Measurements from ENCODE around the gene TRAPPC10.
"Not testable (repeated sequence)": the region's sequence is repeated elsewhere in the genome, so short reads cannot be mapped to it uniquely, and the experiment has no call there.

TRAPPC10 gene

GRCh38 chr21:44155231-44155993 lies 143.3 kb downstream of the TRAPPC10 start:
- DNase-seq, result not testable (repeated sequence)

- DNase-seq, result not testable (repeated sequence)
Measured at GRCh38 chr21:44155994-44156380, 143.9 kb downstream of the TRAPPC10 start.
